ENCODE results near the gene ZNF616.

The ZNF616 gene

DNA sequence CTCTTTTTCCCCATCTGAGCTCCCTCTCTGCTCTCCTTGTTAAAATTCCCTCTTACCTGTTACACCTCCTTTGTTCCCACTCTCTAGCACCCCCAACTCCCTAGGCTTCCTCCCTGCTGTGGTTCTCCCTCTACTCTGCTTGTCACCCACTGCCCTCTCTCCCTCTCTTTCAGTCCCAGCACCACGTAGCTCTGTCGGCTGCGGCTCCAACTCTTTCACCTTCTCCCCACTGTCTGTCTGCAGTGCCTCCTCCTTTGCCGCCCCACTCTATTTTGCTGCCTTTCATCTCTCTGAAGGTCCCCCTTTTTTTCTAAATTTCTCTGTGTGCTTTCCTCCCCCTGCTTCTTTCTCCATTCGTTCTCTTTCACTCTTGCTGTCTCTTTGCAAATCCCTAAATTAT, 30.6 kb upstream of the ZNF616 start:
- TF ChIP-seq ZBTB7A (IDR thresholded peaks at IDR 0.05; ENCODE audit: low read depth) (no peak), EGR1 (IDR thresholded peaks at IDR 0.05) (no peak), YY1 (IDR thresholded peaks at IDR 0.05; ENCODE audit: low read depth) (no peak), TEAD4 (IDR thresholded peaks at IDR 0.05) (no peak), TCF12 (IDR thresholded peaks at IDR 0.05; ENCODE audit: low read depth) (no peak), NFIC (IDR thresholded peaks at IDR 0.05) (no peak), TAF1 (IDR thresholded peaks at IDR 0.05; ENCODE audit: low read depth) (no peak), EP300 (IDR thresholded peaks at IDR 0.05; ENCODE audit: borderline replicate concordance) (no peak), MAX (IDR thresholded peaks at IDR 0.05) (no peak), FOXM1 (IDR thresholded peaks at IDR 0.05; ENCODE audit: borderline replicate concordance, low read depth) (no peak), RAD21 (IDR thresholded peaks at IDR 0.05; ENCODE audit: low read depth) (no peak), CEBPB (IDR thresholded peaks at IDR 0.05) (no peak), CREB1 (IDR thresholded peaks at IDR 0.05; ENCODE audit: low read depth) (no peak)
- TF ChIP-seq, protein P1, sequence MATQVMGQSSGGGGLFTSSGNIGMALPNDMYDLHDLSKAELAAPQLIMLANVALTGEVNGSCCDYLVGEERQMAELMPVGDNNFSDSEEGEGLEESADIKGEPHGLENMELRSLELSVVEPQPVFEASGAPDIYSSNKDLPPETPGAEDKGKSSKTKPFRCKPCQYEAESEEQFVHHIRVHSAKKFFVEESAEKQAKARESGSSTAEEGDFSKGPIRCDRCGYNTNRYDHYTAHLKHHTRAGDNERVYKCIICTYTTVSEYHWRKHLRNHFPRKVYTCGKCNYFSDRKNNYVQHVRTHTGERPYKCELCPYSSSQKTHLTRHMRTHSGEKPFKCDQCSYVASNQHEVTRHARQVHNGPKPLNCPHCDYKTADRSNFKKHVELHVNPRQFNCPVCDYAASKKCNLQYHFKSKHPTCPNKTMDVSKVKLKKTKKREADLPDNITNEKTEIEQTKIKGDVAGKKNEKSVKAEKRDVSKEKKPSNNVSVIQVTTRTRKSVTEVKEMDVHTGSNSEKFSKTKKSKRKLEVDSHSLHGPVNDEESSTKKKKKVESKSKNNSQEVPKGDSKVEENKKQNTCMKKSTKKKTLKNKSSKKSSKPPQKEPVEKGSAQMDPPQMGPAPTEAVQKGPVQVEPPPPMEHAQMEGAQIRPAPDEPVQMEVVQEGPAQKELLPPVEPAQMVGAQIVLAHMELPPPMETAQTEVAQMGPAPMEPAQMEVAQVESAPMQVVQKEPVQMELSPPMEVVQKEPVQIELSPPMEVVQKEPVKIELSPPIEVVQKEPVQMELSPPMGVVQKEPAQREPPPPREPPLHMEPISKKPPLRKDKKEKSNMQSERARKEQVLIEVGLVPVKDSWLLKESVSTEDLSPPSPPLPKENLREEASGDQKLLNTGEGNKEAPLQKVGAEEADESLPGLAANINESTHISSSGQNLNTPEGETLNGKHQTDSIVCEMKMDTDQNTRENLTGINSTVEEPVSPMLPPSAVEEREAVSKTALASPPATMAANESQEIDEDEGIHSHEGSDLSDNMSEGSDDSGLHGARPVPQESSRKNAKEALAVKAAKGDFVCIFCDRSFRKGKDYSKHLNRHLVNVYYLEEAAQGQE (IDR thresholded peaks at IDR 0.05; ENCODE audit: low read depth): no peak
- TF ChIP-seq, protein P2, sequence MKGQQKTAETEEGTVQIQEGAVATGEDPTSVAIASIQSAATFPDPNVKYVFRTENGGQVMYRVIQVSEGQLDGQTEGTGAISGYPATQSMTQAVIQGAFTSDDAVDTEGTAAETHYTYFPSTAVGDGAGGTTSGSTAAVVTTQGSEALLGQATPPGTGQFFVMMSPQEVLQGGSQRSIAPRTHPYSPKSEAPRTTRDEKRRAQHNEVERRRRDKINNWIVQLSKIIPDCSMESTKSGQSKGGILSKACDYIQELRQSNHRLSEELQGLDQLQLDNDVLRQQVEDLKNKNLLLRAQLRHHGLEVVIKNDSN (IDR thresholded peaks at IDR 0.05): no peak

DNA sequence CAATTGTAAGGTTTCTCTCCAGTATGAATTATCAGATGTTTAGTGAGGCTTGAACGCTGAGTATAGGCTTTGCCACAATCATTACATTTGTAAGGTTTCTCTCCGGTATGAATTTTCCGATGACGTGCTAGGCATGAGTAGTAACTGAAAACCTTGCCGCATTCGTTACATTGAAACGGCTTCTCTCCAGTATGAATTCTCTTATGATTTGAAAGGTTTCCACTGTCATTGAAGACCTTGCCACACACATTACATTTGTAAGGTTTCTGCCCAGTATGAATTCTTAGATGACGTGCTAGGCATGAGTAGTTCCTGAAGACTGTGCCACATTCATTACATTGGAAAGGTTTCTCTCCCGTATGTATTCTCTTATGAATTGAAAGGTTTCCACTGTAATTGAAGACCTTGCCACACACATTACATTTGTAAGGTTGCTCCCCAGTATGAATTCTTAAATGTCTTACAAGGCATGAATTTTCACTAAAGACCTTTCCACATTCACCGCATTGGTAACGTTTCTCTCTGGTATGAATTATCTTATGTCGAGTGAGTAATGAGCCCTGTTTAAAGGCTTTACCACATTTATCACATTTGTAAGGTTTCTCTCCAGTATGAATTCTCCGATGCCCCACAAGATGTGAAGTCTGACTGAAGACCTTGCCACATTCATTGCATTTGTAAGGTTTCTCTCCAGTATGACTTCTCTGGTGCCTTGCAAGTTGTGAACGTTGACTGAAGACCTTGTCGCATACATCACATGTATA, 16.0 kb upstream of the ZNF616 start:
- TF ChIP-seq EGR1 (IDR thresholded peaks at IDR 0.05): no peak
- TF ChIP-seq YY1 (IDR thresholded peaks at IDR 0.05; ENCODE audit: low read depth): no peak
- no peak for TF ChIP-seq CEBPB (IDR thresholded peaks at IDR 0.05)
- no peak for TF ChIP-seq FOXM1 (IDR thresholded peaks at IDR 0.05; ENCODE audit: borderline replicate concordance, low read depth)
- no peak for TF ChIP-seq ZBTB7A (IDR thresholded peaks at IDR 0.05; ENCODE audit: low read depth)
- TF ChIP-seq RAD21 (IDR thresholded peaks at IDR 0.05; ENCODE audit: low read depth): no peak
- no peak for TF ChIP-seq NFIC (IDR thresholded peaks at IDR 0.05)
- no peak for TF ChIP-seq TEAD4 (IDR thresholded peaks at IDR 0.05)
- no peak for TF ChIP-seq CREB1 (IDR thresholded peaks at IDR 0.05; ENCODE audit: low read depth)

DNA sequence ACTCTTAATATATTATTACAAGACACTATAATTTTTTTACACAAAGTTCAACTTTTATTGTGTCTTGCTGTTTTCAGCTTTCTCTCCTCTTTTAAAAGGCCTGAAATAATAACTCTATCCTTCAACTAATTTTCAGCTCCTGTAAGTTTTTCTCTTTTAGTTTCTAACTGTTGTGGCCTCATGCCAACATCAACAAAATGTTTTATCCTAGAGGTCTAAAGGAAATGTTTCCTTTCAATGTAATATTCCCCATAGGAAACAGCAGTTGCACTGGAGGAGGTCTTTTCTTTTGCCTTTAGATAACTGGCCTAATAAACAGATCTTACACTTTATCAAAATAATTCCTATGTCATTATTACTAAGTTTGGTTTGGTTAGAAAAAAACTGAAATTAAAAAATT, 8.5 kb upstream of the ZNF616 start:
- TF ChIP-seq YY1 (IDR thresholded peaks at IDR 0.05; ENCODE audit: low read depth): no peak
- no peak for TF ChIP-seq NFIC (IDR thresholded peaks at IDR 0.05)
- no peak for TF ChIP-seq TEAD4 (IDR thresholded peaks at IDR 0.05)
- TF ChIP-seq EGR1 (IDR thresholded peaks at IDR 0.05): no peak
- TF ChIP-seq, protein P2 (IDR thresholded peaks at IDR 0.05): no peak
- TF ChIP-seq FOXM1 (IDR thresholded peaks at IDR 0.05; ENCODE audit: borderline replicate concordance, low read depth): no peak
- no peak for TF ChIP-seq ZBTB7A (IDR thresholded peaks at IDR 0.05; ENCODE audit: low read depth)
- TF ChIP-seq, protein P1 (IDR thresholded peaks at IDR 0.05; ENCODE audit: low read depth): no peak
- no peak for TF ChIP-seq EP300 (IDR thresholded peaks at IDR 0.05; ENCODE audit: borderline replicate concordance)
- TF ChIP-seq TAF1 (IDR thresholded peaks at IDR 0.05; ENCODE audit: low read depth): no peak
- no peak for TF ChIP-seq CREB1 (IDR thresholded peaks at IDR 0.05; ENCODE audit: low read depth)
- TF ChIP-seq RAD21 (IDR thresholded peaks at IDR 0.05; ENCODE audit: low read depth): no peak
- no peak for TF ChIP-seq CEBPB (IDR thresholded peaks at IDR 0.05)
- TF ChIP-seq TCF12 (IDR thresholded peaks at IDR 0.05; ENCODE audit: low read depth): no peak
- no peak for TF ChIP-seq MAX (IDR thresholded peaks at IDR 0.05)

DNA sequence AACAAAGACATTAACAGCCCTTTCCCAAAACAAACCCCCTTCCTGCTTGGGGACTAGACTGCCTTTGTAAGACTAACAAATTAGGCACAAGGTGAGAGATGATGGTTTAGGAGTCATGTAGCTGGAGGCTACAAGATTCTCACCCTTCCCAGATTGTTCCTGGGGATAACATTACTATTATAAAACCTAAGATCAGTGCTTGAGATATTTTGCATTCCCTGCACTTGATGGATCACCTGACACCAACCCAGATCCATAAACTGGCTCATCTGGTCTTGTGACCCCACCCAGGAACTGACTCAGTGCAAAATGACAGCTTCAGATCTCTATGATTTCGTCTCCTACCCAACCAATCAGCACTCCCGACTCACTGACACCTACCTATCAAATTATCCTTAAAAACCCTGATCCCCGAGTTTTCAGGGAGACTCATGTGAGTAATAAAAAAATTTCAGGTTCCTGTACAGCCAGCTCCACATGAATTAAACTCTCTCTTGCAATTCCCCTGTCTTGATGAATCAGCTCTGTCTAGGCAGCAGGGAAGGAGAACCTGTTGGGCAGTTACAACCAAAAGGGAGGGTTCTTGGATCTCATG, 2.4 kb upstream of the ZNF616 start:
- no peak for TF ChIP-seq TAF1 (IDR thresholded peaks at IDR 0.05; ENCODE audit: low read depth)
- TF ChIP-seq CEBPB (IDR thresholded peaks at IDR 0.05): no peak
- no peak for TF ChIP-seq TCF12 (IDR thresholded peaks at IDR 0.05; ENCODE audit: low read depth)
- no peak for TF ChIP-seq NFIC (IDR thresholded peaks at IDR 0.05)
- no peak for TF ChIP-seq YY1 (IDR thresholded peaks at IDR 0.05; ENCODE audit: low read depth)
- no peak for TF ChIP-seq RAD21 (IDR thresholded peaks at IDR 0.05; ENCODE audit: low read depth)
- TF ChIP-seq CREB1 (IDR thresholded peaks at IDR 0.05; ENCODE audit: low read depth): no peak
- TF ChIP-seq ZBTB7A (IDR thresholded peaks at IDR 0.05; ENCODE audit: low read depth): no peak
- TF ChIP-seq TEAD4 (IDR thresholded peaks at IDR 0.05): no peak
- TF ChIP-seq, protein P1 (IDR thresholded peaks at IDR 0.05; ENCODE audit: low read depth): no peak
- TF ChIP-seq EGR1 (IDR thresholded peaks at IDR 0.05): no peak
- TF ChIP-seq MAX (IDR thresholded peaks at IDR 0.05): no peak
- no peak for TF ChIP-seq FOXM1 (IDR thresholded peaks at IDR 0.05; ENCODE audit: borderline replicate concordance, low read depth)
- TF ChIP-seq, protein P2 (IDR thresholded peaks at IDR 0.05): no peak
- no peak for TF ChIP-seq EP300 (IDR thresholded peaks at IDR 0.05; ENCODE audit: borderline replicate concordance)
